WTC11 (cell line): ENCODE data around the gene ANKRD28. TPM values are rescaled to one million over a fixed set of nuclear protein-coding genes. Genes with fewer than 3 reads are reported as not detected.

Experiments
- ATAC-seq: fragments of 200-7000 bp; cut with Tn5 transposase; 2 replicates; pipeline ENCODE4 v1.10.0; 2021; ENCODE audit warnings: mild to moderate bottlenecking, moderate library complexity
- CTCF ChIA-PET: fragments of 300-600 bp; sonication (Branson Sonifier 250); formaldehyde crosslinking; loops from one replicate; lab custom pipeline; 2021; ENCODE audit warnings: antibody characterized with exemption; lab: Charles Lee
- POLR2A ChIA-PET: fragments of 350-600 bp; sonication (Branson Sonifier 250); formaldehyde crosslinking; loops from one replicate; lab custom pipeline; 2021; ENCODE audit warnings: antibody characterized with exemption; lab: Charles Lee
- DNase-seq: peaks from one replicate; pipeline ENCODE4 v3.0.0; 2021; ENCODE audit warnings: low spot score
- H3K27ac Mint-ChIP-seq: 2 replicates; pipeline ENCODE4 v1.8.0; 2021; ENCODE audit warnings: mixed read lengths
- H3K27me3 Mint-ChIP-seq: 2 replicates; pipeline ENCODE4 v1.8.0; 2021; ENCODE audit warnings: low read depth, mild to moderate bottlenecking, moderate library complexity, mixed read lengths
- H3K36me3 Mint-ChIP-seq: 2 replicates; pipeline ENCODE4 v1.8.0; 2021; ENCODE audit warnings: mixed read lengths
- H3K4me1 Mint-ChIP-seq: 2 replicates; pipeline ENCODE4 v1.8.0; 2022; ENCODE audit warnings: mixed read lengths
- H3K4me3 Mint-ChIP-seq: 2 replicates; pipeline ENCODE4 v1.8.0; 2021; ENCODE audit warnings: mild to moderate bottlenecking, moderate library complexity, mixed read lengths
- H3K9me3 Mint-ChIP-seq: 2 replicates; pipeline ENCODE4 v1.8.0; 2021; ENCODE audit warnings: mixed read lengths
- CBFB ChIP-seq: sonication (generic); formaldehyde crosslinking; IDR thresholded peaks from 2 replicates; pipeline ENCODE4 v1.8.1; 2022; ENCODE audit warnings: mild to moderate bottlenecking, low read depth, missing genetic modification reagents
- EMX1 ChIP-seq: fragments of 250-450 bp; sonication (Bioruptor Pico); IDR thresholded peaks from 2 replicates; pipeline ENCODE4 v1.8.0; 2021; ENCODE audit warnings: mild to moderate bottlenecking
- NFATC4 ChIP-seq: fragments of 250-450 bp; sonication (Bioruptor Pico); IDR thresholded peaks from 2 replicates; pipeline ENCODE4 v1.9.0; 2021; ENCODE audit warnings: mild to moderate bottlenecking
- NR2C2 ChIP-seq: sonication (generic); formaldehyde crosslinking; IDR thresholded peaks from 2 replicates; pipeline ENCODE4 v1.8.0; 2022; ENCODE audit warnings: mild to moderate bottlenecking, missing genetic modification reagents
- OVOL2 ChIP-seq: fragments of 250-450 bp; sonication (Bioruptor Pico); IDR thresholded peaks from 2 replicates; pipeline ENCODE4 v1.9.0; 2021; ENCODE audit warnings: mild to moderate bottlenecking, borderline replicate concordance
- SMAD4 ChIP-seq: sonication (generic); formaldehyde crosslinking; IDR thresholded peaks from 2 replicates; pipeline ENCODE4 v1.8.0; 2022; ENCODE audit warnings: mild to moderate bottlenecking, missing genetic modification reagents
- ZNF121 ChIP-seq: sonication (generic); formaldehyde crosslinking; IDR thresholded peaks from 2 replicates; pipeline ENCODE4 v1.8.0; 2023; ENCODE audit warnings: missing genetic modification reagents
- ZNF396 ChIP-seq: fragments of 250-450 bp; sonication (Bioruptor Pico); IDR thresholded peaks from 2 replicates; pipeline ENCODE4 v1.8.0; 2021; ENCODE audit warnings: mild to moderate bottlenecking, moderate library complexity, borderline replicate concordance
- ZNF416 ChIP-seq: fragments of 250-450 bp; sonication (Bioruptor Pico); IDR thresholded peaks from 2 replicates; pipeline ENCODE4 v1.9.0; 2021; ENCODE audit warnings: mild to moderate bottlenecking, inconsistent platforms
- total RNA-seq: library from RNA; stranded (reverse); gene quantifications from 3 replicates; pipeline ENCODE4 v1.2.3, GENCODE V29; 2021
- TF ChIP-seq, protein P1 (sequence below): fragments of 250-450 bp; sonication (Bioruptor Pico); IDR thresholded peaks from 2 replicates; pipeline ENCODE4 v2.1.2; 2022; ENCODE audit warnings: mild to moderate bottlenecking, moderate library complexity
- TF ChIP-seq, protein P2 (sequence below): sonication (generic); formaldehyde crosslinking; IDR thresholded peaks from 2 replicates; pipeline ENCODE4 v1.8.1; 2023; ENCODE audit warnings: mild to moderate bottlenecking, missing genetic modification reagents
- TF ChIP-seq, protein P3 (sequence below): fragments of 250-450 bp; sonication (Bioruptor Pico); IDR thresholded peaks from 2 replicates; pipeline ENCODE4 v1.8.0; 2021; ENCODE audit warnings: mild to moderate bottlenecking
- TF ChIP-seq, protein P4 (sequence below): sonication (generic); formaldehyde crosslinking; IDR thresholded peaks from 2 replicates; pipeline ENCODE4 v1.8.1; 2023; ENCODE audit warnings: mild to moderate bottlenecking, missing genetic modification reagents, moderate library complexity
- TF ChIP-seq, protein P5 (sequence below): sonication (generic); formaldehyde crosslinking; IDR thresholded peaks from 2 replicates; pipeline ENCODE4 v1.8.0; 2022; ENCODE audit warnings: missing genetic modification reagents
- TF ChIP-seq, protein P6 (sequence below): sonication (generic); formaldehyde crosslinking; IDR thresholded peaks from 2 replicates; pipeline ENCODE4 v1.8.1; 2022; ENCODE audit warnings: mild to moderate bottlenecking, missing genetic modification reagents, moderate library complexity, borderline replicate concordance
- TF ChIP-seq, protein P7 (sequence below): sonication (generic); formaldehyde crosslinking; IDR thresholded peaks from 2 replicates; pipeline ENCODE4 v1.8.1; 2023; ENCODE audit warnings: mild to moderate bottlenecking, missing genetic modification reagents, moderate library complexity

ANKRD28 gene
- total RNA-seq, 1 experiment from 2014 or later = 51.6 TPM

DNA sequence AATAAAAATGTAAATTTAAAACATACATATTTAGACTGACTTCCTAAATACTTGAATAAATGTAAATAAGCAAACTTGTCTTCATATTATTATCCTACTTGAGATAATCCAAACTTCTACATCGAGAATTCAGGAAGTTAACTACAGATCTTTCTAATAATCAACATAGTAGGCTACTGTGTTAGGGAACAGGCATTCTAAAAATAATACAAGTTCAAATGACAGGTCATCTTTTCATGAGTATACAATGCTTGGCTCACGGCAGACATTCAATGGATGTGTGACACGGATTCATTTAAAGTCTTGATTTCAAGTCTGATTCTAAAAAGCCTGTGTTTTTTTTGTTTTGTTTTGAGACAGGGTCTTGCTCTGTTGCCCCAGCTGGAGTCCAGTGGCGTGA lies 107.5 kb downstream of the ANKRD28 start:
- TF ChIP-seq ZNF121 (no peak), CBFB (CRISPR knock-in tag) (no peak), SMAD4 (no peak), OVOL2 (no peak), NFATC4 (no peak), EMX1 (CRISPR knock-in tag) (no peak), ZNF396 (CRISPR knock-in tag) (no peak), NR2C2 (CRISPR knock-in tag) (no peak), ZNF416 (CRISPR knock-in tag) (no peak)
- TF ChIP-seq, protein P1, sequence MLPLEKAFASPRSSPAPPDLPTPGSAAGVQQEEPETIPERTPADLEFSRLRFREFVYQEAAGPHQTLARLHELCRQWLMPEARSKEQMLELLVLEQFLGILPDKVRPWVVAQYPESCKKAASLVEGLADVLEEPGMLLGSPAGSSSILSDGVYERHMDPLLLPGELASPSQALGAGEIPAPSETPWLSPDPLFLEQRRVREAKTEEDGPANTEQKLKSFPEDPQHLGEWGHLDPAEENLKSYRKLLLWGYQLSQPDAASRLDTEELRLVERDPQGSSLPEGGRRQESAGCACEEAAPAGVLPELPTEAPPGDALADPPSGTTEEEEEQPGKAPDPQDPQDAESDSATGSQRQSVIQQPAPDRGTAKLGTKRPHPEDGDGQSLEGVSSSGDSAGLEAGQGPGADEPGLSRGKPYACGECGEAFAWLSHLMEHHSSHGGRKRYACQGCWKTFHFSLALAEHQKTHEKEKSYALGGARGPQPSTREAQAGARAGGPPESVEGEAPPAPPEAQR = no peak
- TF ChIP-seq, protein P2, sequence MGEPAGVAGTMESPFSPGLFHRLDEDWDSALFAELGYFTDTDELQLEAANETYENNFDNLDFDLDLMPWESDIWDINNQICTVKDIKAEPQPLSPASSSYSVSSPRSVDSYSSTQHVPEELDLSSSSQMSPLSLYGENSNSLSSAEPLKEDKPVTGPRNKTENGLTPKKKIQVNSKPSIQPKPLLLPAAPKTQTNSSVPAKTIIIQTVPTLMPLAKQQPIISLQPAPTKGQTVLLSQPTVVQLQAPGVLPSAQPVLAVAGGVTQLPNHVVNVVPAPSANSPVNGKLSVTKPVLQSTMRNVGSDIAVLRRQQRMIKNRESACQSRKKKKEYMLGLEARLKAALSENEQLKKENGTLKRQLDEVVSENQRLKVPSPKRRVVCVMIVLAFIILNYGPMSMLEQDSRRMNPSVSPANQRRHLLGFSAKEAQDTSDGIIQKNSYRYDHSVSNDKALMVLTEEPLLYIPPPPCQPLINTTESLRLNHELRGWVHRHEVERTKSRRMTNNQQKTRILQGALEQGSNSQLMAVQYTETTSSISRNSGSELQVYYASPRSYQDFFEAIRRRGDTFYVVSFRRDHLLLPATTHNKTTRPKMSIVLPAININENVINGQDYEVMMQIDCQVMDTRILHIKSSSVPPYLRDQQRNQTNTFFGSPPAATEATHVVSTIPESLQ (CRISPR knock-in tag) = no peak
- TF ChIP-seq, protein P3, sequence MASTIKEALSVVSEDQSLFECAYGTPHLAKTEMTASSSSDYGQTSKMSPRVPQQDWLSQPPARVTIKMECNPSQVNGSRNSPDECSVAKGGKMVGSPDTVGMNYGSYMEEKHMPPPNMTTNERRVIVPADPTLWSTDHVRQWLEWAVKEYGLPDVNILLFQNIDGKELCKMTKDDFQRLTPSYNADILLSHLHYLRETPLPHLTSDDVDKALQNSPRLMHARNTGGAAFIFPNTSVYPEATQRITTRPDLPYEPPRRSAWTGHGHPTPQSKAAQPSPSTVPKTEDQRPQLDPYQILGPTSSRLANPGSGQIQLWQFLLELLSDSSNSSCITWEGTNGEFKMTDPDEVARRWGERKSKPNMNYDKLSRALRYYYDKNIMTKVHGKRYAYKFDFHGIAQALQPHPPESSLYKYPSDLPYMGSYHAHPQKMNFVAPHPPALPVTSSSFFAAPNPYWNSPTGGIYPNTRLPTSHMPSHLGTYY (CRISPR knock-in tag) = no peak
- TF ChIP-seq, protein P4, sequence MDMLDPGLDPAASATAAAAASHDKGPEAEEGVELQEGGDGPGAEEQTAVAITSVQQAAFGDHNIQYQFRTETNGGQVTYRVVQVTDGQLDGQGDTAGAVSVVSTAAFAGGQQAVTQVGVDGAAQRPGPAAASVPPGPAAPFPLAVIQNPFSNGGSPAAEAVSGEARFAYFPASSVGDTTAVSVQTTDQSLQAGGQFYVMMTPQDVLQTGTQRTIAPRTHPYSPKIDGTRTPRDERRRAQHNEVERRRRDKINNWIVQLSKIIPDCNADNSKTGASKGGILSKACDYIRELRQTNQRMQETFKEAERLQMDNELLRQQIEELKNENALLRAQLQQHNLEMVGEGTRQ (CRISPR knock-in tag) = no peak
- TF ChIP-seq, protein P5, sequence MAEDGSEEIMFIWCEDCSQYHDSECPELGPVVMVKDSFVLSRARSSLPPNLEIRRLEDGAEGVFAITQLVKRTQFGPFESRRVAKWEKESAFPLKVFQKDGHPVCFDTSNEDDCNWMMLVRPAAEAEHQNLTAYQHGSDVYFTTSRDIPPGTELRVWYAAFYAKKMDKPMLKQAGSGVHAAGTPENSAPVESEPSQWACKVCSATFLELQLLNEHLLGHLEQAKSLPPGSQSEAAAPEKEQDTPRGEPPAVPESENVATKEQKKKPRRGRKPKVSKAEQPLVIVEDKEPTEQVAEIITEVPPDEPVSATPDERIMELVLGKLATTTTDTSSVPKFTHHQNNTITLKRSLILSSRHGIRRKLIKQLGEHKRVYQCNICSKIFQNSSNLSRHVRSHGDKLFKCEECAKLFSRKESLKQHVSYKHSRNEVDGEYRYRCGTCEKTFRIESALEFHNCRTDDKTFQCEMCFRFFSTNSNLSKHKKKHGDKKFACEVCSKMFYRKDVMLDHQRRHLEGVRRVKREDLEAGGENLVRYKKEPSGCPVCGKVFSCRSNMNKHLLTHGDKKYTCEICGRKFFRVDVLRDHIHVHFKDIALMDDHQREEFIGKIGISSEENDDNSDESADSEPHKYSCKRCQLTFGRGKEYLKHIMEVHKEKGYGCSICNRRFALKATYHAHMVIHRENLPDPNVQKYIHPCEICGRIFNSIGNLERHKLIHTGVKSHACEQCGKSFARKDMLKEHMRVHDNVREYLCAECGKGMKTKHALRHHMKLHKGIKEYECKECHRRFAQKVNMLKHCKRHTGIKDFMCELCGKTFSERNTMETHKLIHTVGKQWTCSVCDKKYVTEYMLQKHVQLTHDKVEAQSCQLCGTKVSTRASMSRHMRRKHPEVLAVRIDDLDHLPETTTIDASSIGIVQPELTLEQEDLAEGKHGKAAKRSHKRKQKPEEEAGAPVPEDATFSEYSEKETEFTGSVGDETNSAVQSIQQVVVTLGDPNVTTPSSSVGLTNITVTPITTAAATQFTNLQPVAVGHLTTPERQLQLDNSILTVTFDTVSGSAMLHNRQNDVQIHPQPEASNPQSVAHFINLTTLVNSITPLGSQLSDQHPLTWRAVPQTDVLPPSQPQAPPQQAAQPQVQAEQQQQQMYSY = no peak
- TF ChIP-seq, protein P6, sequence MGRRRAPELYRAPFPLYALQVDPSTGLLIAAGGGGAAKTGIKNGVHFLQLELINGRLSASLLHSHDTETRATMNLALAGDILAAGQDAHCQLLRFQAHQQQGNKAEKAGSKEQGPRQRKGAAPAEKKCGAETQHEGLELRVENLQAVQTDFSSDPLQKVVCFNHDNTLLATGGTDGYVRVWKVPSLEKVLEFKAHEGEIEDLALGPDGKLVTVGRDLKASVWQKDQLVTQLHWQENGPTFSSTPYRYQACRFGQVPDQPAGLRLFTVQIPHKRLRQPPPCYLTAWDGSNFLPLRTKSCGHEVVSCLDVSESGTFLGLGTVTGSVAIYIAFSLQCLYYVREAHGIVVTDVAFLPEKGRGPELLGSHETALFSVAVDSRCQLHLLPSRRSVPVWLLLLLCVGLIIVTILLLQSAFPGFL (CRISPR knock-in tag) = no peak
- TF ChIP-seq, protein P7, sequence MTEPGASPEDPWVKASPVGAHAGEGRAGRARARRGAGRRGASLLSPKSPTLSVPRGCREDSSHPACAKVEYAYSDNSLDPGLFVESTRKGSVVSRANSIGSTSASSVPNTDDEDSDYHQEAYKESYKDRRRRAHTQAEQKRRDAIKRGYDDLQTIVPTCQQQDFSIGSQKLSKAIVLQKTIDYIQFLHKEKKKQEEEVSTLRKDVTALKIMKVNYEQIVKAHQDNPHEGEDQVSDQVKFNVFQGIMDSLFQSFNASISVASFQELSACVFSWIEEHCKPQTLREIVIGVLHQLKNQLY = no peak
- Mint-ChIP-seq H3K36me3 (peaks cover 29% of the 10 kb centered on the region), H3K27me3 (no peaks in the 10 kb centered on the region), H3K4me1 (no peaks in the 10 kb centered on the region), H3K4me3 (no peak overlapping the region), H3K9me3 (no peaks in the 10 kb centered on the region), H3K27ac (no peak overlapping the region)
- no peak for DNase-seq
- POLR2A ChIA-PET = no interaction called here
- no peak for ATAC-seq
- CTCF ChIA-PET = interaction anchor here (0.5 kb wide), 1 partner anchor 210 kb away, joined by 4 read pairs; no protein-coding TSS in a partner anchor
